B cell (primary cell): Measurements from ENCODE around the gene LRRC10. TPM values are rescaled to one million over a fixed set of nuclear protein-coding genes. Genes with fewer than 3 reads are reported as not detected.

ENCODE experiments used
- ATAC-seq: fragments of 200-7000 bp; cut with Tn5 transposase; one replicate; pipeline ENCODE4 v1.10.0; 2021; ENCODE audit warnings: low read depth, mild to moderate bottlenecking, moderate number of reproducible peaks, moderate library complexity
- CTCF ChIA-PET: fragments of 350-600 bp; sonication (Branson Sonifier 250); formaldehyde crosslinking; loops from one replicate; lab custom pipeline; 2021; ENCODE audit warnings: antibody characterized with exemption, inconsistent platforms; lab: Charles Lee
- POLR2A ChIA-PET: fragments of 350-600 bp; sonication (Branson Sonifier 250); formaldehyde crosslinking; loops from one replicate; lab custom pipeline; 2021; ENCODE audit warnings: antibody characterized with exemption; lab: Charles Lee
- DNase-seq: peaks from one replicate; pipeline ENCODE4 v3.0.0; 2013
- H2AFZ ChIP-seq: 2 replicates; pipeline ENCODE4 v1.6.1; 2012; ENCODE audit warnings: mild to moderate bottlenecking, low read depth, low read length; ENCODE audit not compliant: insufficient read depth, poor library complexity, severe bottlenecking
- H3K27ac ChIP-seq, 2 donors: 1 replicate in 1 of 2; 2 replicates in 1 of 2; pipeline ENCODE4 v1.5.1; 2012 to 2013; ENCODE audit warnings: low read length in 2 of 2, mild to moderate bottlenecking in 2 of 2, moderate library complexity in 1 of 2
- H3K27me3 ChIP-seq, 4 experiments: fragments of 200-600 bp in 1 of 4; sonication (generic) in 1 of 4; replicated peaks in 1 of 4; 1 replicate in 2 of 4; 2 replicates in 2 of 4; pipeline versions ENCODE4 v1.6.1 to v1.7.0; 2013 to 2016; ENCODE audit warnings: low read length in 3 of 4, mild to moderate bottlenecking in 2 of 4, mixed read lengths in 1 of 4, moderate library complexity in 1 of 4; ENCODE audit not compliant: insufficient read depth in 4 of 4, control insufficient read depth in 3 of 4; ENCODE audit errors: control extremely low read depth in 1 of 4
- H3K36me3 ChIP-seq, 2 experiments: replicated peaks in 1 of 2; 1 replicate in 1 of 2; 2 replicates in 1 of 2; pipeline versions ENCODE4 v1.6.1 to v1.7.1; 2013; ENCODE audit warnings: low read length in 1 of 2; ENCODE audit not compliant: insufficient read depth in 2 of 2, control insufficient read depth in 1 of 2; ENCODE audit errors: control extremely low read depth in 1 of 2, extremely low read depth in 1 of 2
- H3K4me1 ChIP-seq, 2 donors: fragments of 200-600 bp in 1 of 2; sonication (generic) in 1 of 2; 1 replicate in 1 of 2; 2 replicates in 1 of 2; pipeline versions ENCODE4 v1.5.1 to v1.6.1; 2013 to 2017; ENCODE audit warnings: low read length in 2 of 2; ENCODE audit not compliant: control insufficient read depth in 2 of 2, insufficient read depth in 2 of 2
- H3K4me2 ChIP-seq: replicated peaks from 2 replicates; pipeline ENCODE3; 2012; ENCODE audit warnings: mild to moderate bottlenecking, low read depth, low read length; ENCODE audit not compliant: poor library complexity, severe bottlenecking
- H3K4me3 ChIP-seq, 5 experiments: fragments of 200-600 bp in 1 of 5; sonication (generic) in 1 of 5; 1 replicate in 3 of 5; 2 replicates in 2 of 5; pipeline versions ENCODE4 v1.5.1 to v1.7.0; 2011 to 2016; ENCODE audit warnings: low read length in 4 of 5, mild to moderate bottlenecking in 4 of 5, low read depth in 2 of 5, control low read depth in 1 of 5, moderate library complexity in 1 of 5; ENCODE audit not compliant: insufficient read depth in 1 of 5; ENCODE audit errors: control extremely low read depth in 1 of 5, extremely low read depth in 1 of 5
- H3K79me2 ChIP-seq: fragments of 200-600 bp; sonication (generic); one replicate; pipeline ENCODE4 v1.6.0; 2016; ENCODE audit warnings: low read length; ENCODE audit not compliant: control insufficient read depth, insufficient read depth
- H3K9ac ChIP-seq: fragments of 200-600 bp; sonication (generic); 2 replicates; pipeline ENCODE4 v1.6.1; 2017; ENCODE audit warnings: mild to moderate bottlenecking, low read length, moderate library complexity
- H3K9me3 ChIP-seq, 3 donors: one replicate each; pipeline versions ENCODE4 v1.6.1 to v1.7.1; 2013; ENCODE audit warnings: low read length in 2 of 3; ENCODE audit not compliant: control insufficient read depth in 2 of 3, insufficient read depth in 1 of 3; ENCODE audit errors: control extremely low read depth in 1 of 3
- H4K20me1 ChIP-seq: 2 replicates; pipeline ENCODE4 v1.6.0; 2012; ENCODE audit warnings: mild to moderate bottlenecking, low read length; ENCODE audit not compliant: insufficient read depth, control insufficient read depth, poor library complexity, severe bottlenecking
- H3K27ac Mint-ChIP-seq: one replicate; pipeline ENCODE4 v1.8.0; 2021; ENCODE audit warnings: mixed read lengths
- H3K27me3 Mint-ChIP-seq: one replicate; pipeline ENCODE4 v1.8.0; 2021; ENCODE audit warnings: mixed read lengths
- H3K4me1 Mint-ChIP-seq: one replicate; pipeline ENCODE4 v1.8.0; 2021; ENCODE audit warnings: mixed read lengths
- H3K4me3 Mint-ChIP-seq: one replicate; pipeline ENCODE4 v1.8.0; 2021; ENCODE audit warnings: mixed read lengths
- H3K9me3 Mint-ChIP-seq: one replicate; pipeline ENCODE4 v1.8.0; 2022; ENCODE audit warnings: mixed read lengths; ENCODE audit not compliant: insufficient read depth
- CTCF ChIP-seq: fragments of 200-600 bp; IDR thresholded peaks from one replicate; pipeline ENCODE4 v1.8.0; 2022; ENCODE audit warnings: antibody characterized with exemption, mild to moderate bottlenecking
- EZH2 ChIP-seq: IDR thresholded peaks from 2 replicates; pipeline ENCODE4 v1.6.1; 2012; ENCODE audit warnings: borderline replicate concordance, low read depth, mild to moderate bottlenecking, moderate library complexity, low read length; ENCODE audit not compliant: insufficient read depth, poor library complexity, severe bottlenecking
- WGBS: methylation state at CpG from one replicate; pipeline ENCODE4 v1.1.5; 2013; ENCODE audit warnings: missing lambda C conversion rate; ENCODE audit not compliant: insufficient coverage; 5-methylcytosine and 5-hydroxymethylcytosine counted together
- intact Hi-C: fragments of 100-400 bp; cut with micrococcal nuclease; formaldehyde crosslinking; loops from one replicate; pipeline ENCODE4 v1.10.0; 2022
- polyA plus RNA-seq: library from polyadenylated mRNA; depleted of rRNA; stranded (reverse); fragments of >200 nt; gene quantifications from 2 replicates; pipeline ENCODE4 v1.2.3, GENCODE V29; 2012
- total RNA-seq, 2 donors: library from RNA; stranded (reverse); fragments of 120-200 nt in 1 of 2; gene quantifications; 1 replicate in 1 of 2; 2 replicates in 1 of 2; pipeline versions ENCODE4 v1.2.3 to v1.2.4, GENCODE V29; 2013 to 2022

Gene LRRC10
- total and polyA plus RNA-seq, 2 donors (not counting 1 experiment from before 2014, with no cell fraction given) = not detected

- no peaks in the 10 kb centered on the region for H3K9me3 ChIP-seq
- H2AFZ ChIP-seq = no peak overlapping the region
- CTCF ChIA-PET = no interaction called here
- H3K4me2 ChIP-seq = no peak overlapping the region
- Mint-ChIP-seq H3K4me1 (no peaks in the 10 kb centered on the region), H3K4me3 (no peak overlapping the region), H3K9me3 (no peaks in the 10 kb centered on the region), H3K27me3 (peaks cover 27% of the 10 kb centered on the region), H3K27ac (no peak overlapping the region)
- no peaks in the 10 kb centered on the region for H3K27me3 ChIP-seq
- no peak overlapping the region for H3K27ac ChIP-seq
- no peak overlapping the region for H3K4me3 ChIP-seq
- H3K4me1 ChIP-seq = no peaks in the 10 kb centered on the region
- H3K9ac ChIP-seq = no peak overlapping the region
- H3K79me2 ChIP-seq = no peaks in the 10 kb centered on the region
- TF ChIP-seq EZH2 (no peak), CTCF (no peak)
- DNase-seq = no peak
- intact Hi-C loops = no loop called here
- H3K36me3 ChIP-seq = no peaks in the 10 kb centered on the region
- 66% methylated on average over 2 of the region's 4 CpGs for WGBS
- no peaks in the 10 kb centered on the region for H4K20me1 ChIP-seq
- POLR2A ChIA-PET = no interaction called here
- no peak for ATAC-seq
Observed at GRCh38 chr12:69647178-69647577, 36.5 kb upstream of the LRRC10 start.

GRCh38 chr12:69645031-69645430 is 34.3 kb upstream of the LRRC10 start:
- Mint-ChIP-seq H3K4me3 (no peak overlapping the region), H3K27ac (no peak overlapping the region), H3K9me3 (no peaks in the 10 kb centered on the region), H3K27me3 (peaks cover 20% of the 10 kb centered on the region), H3K4me1 (no peaks in the 10 kb centered on the region)
- H3K36me3 ChIP-seq = no peaks in the 10 kb centered on the region
- WGBS = no CpG with 5 or more reads among the region's 2 CpGs
- DNase-seq = no peak
- ChIA-PET POLR2A (no interaction called here), CTCF (interaction anchor here (0.5 kb wide), 1 partner anchor 288 kb away, joined by 3 read pairs; no protein-coding TSS in a partner anchor)
- no peak overlapping the region for H3K4me3 ChIP-seq
- ATAC-seq = no peak
- no peaks in the 10 kb centered on the region for H3K9me3 ChIP-seq
- H2AFZ ChIP-seq = no peak overlapping the region
- no peak overlapping the region for H3K27ac ChIP-seq
- intact Hi-C loops = no loop called here
- no peaks in the 10 kb centered on the region for H3K4me1 ChIP-seq
- no peak for TF ChIP-seq CTCF
- no peak for TF ChIP-seq EZH2
- H3K9ac ChIP-seq = no peak overlapping the region
- H3K79me2 ChIP-seq = no peaks in the 10 kb centered on the region
- no peaks in the 10 kb centered on the region for H3K27me3 ChIP-seq
- H4K20me1 ChIP-seq = no peaks in the 10 kb centered on the region
- no peak overlapping the region for H3K4me2 ChIP-seq
